GM19025 (cell line): ENCODE measurements around the gene TMCC1.
"Not testable (repeated sequence)": the region's sequence is repeated elsewhere in the genome, so short reads cannot be mapped to it uniquely, and the experiment has no call there.

Experiments used
- ATAC-seq: cut with Tn5 transposase; IDR thresholded peaks from one replicate; pipeline ENCODE4 v1.9.1; 2021; ENCODE audit warnings: mild to moderate bottlenecking, low read depth, moderate library complexity; ENCODE audit not compliant: unreplicated experiment

TMCC1 gene

DNA sequence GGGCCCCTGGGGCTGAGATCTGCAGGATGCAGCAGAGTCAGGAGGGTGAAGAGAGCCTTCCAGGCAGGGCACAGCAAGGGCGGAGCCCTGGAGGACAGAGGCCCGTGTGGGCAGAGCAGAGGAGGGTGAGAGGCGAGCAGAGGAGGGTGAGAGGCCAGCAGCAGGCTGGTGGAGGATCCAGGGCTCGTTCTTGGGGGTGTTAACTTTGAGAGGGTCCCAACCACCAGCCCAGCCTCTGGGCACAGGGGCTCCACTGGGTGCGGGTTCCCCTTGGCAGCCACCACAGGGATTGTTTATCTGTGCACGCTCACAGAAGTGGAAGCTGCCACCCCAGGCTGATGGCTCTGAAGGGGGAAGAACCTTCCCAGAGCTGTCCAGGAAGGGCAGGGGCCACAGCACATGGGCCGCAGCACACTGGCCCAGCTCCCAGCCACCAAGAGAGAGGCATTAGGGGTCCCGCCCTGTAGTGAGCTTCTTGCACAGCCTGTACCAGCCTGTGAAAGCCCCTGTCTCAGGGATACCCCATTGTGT, 277.7 kb downstream of the TMCC1 start:
- no peak for ATAC-seq

DNA sequence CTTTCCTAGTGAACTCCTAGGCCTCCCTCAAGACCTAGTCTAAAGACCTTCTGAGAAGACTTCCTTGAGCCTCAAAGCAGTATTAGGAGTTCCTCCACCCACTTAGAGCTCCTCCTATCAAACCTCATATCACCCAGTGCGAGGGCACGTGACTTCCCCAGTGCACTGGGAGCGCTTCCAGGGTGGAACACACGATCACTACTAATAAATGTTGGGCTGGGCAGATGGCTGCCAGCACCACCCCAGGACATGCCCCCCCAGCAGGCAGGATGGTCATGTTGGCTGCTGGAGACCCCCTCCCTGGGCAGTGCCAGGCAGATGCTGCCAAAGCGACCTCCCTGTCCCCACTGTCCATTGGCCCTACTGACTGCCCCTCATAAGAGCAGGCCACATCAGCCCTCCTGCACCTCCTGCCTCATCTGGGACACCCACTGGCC, 278.6 kb downstream of the TMCC1 start:
- ATAC-seq: no peak

DNA sequence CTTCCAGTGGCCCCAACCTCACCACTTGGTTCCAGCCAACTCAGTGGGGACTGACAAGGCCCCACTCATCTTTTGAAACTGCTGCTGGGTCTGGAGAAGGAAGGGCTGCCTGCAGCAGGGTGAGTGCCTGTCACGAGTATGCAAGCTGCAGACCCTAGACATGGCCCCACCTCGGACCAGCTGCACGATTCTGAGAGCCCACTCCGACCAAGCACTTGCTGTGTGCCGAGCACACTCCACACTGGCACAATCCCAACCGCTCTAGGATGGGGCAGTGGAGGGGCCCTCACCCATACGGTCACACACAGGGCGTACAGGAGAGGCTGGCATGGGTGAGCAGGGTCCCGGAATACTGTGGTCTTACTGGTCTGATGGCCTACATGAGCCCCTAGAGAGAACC, 279.1 kb downstream of the TMCC1 start:
- no peak for ATAC-seq

DNA sequence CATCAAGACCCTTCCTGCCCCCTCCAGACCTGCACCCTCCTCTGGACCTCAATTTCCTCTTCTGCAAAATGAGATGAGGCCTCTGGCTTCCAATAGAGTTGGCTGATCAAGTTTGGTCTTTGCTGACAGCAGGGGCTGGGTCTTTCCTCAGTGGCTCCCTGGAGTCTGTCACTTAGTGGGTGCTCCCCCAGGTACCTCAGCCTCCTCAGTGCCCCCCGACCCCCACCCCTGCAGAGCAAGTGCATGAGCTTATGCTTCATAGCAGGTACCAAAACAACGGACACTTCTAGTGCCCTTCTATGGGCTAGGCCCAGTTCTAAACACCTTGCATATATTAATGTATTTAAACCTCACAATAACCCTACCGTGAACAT, 280.2 kb downstream of the TMCC1 start:
- ATAC-seq: no peak

DNA sequence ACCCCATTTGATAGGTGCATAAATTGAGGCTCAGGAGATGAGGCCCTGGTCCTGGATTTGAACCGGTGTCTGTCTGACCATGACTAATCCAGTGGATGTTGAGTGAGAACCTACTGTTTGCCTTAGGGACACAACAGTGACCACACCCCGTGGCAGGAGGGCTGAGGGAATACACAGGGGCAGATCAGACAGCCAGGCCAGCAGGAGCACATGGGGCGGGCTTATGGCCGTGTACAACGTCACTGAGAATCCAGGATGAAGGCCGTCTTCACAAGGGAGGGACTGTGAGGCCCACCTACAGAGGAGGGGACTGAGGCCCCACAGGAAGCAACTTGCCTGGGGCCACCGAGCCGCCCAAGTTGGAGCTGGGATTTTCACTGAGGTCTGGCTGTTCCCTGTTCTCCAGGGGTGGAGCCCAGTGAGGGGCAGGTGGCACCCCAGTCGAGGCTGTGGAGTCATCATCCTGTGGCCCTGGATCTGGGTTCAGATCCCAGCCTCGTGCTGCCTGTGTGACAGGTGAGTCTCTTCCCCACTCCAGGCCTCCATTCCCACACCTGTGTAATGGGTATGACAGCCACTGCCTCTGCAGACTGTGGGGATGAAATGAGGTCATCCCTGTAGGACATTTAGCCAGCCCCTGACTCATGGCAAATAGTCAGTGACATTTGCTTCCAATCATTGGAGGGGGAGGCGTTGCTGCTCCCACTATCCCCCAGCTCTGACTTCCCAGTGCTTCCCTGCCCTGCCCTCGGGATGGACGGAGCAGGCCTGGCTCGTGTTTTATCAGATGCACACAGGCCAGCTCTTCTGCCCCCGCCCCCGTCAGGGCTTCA, 280.8 kb downstream of the TMCC1 start:
- no peak for ATAC-seq

DNA sequence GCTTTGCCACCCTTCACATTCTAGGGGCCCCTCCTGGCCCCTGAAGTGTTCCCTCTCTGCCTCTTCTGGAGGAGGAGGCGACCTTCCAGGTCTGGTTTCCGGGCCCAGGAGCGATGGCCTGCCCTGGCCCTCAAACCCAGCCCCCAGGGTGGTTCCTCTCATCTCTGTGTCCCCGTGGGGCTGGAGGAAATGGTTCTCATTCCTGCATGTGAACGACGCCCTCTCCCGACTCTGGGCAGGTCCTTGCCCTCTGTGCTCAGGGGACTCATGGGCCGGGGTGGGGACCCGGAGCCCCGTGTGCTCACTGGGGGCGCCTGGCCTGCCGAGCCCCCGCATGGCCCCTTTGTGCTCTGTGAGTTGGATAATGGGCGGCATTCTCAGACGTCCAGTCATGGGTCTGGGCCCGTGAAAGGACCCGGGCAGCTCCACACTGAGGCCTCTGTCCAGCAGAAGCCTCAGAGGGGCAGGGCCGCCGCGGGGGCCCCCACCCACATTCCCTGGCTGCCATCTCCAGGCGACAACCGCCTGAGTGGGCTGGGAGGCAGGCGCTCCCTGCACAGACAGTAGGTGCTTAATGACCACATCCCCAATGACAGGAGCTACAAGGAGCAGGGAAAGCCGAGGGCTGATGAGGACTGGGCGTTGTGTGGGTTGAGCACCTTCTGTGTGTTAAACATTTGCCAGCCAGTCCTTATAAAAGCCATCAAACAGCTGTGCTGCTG, 281.5 kb downstream of the TMCC1 start:
- no peak for ATAC-seq

DNA sequence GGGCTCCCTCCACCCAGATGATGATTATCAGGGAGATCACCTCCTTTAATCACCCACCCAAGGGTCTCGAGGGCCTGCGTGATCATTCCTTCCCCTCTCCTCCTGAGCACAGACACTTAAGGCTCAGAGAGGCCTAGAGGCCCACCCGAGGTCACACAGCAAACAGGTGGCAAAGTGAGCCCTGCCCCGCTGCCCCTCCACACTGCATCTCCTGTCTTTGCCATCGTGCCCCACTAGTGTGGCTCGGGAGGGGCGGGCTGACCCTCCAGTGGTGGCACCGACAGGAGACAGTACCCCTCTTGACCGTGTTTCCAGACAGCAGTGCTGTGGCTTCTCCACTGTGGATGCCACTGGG, 282.1 kb downstream of the TMCC1 start:
- ATAC-seq: no peak

DNA sequence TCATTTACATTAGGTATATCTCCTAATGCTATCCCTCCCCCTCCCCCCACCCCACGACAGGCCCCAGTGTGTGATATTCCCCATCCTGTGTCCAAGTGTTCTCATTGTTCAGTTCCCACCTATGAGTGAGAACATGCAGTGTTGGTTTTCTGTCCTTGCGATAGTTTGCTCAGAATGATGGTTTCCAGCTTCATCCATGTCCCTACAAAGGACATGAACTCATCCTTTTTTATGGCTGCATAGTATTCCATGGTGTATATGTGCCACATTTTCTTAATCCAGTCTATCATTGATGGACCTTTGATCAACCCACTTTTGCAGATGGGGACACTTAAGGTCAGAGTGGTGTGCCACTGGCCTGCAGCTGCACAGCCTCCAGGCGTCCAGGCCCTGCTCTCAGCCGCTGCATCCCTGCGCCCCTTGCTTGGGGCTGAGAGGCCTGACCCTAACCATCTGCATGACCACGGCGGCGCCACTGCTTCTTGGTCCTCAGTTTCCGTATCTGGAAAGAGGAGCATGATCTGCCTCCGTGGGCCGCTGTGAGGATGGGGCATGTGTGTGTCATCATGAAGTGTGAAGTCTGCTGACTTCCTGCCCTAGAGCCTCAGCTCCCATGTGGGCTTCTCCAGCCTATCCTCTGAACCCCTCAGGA, 282.6 kb downstream of the TMCC1 start:
- not testable (repeated sequence) for ATAC-seq

DNA sequence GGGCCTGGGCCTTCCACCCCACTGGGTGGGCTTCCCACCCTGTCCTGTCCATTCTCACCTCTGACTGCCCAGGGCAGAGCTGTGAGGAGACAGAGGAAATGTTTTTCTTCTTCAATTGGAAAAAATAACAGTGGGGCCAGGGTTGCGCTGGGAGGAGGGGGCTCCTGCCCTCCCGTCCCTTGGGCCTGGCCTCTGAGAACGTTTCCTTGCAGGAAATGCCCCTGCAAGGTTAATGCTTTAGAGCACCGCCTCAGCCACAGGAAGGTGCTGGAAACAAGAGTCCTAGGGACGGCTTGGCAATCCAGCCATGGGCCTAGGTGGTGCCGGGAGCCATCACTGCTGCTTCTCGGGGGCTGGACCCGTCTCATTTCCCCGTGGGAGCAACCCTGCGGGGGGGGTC, 283.2 kb downstream of the TMCC1 start:
- ATAC-seq: no peak

DNA sequence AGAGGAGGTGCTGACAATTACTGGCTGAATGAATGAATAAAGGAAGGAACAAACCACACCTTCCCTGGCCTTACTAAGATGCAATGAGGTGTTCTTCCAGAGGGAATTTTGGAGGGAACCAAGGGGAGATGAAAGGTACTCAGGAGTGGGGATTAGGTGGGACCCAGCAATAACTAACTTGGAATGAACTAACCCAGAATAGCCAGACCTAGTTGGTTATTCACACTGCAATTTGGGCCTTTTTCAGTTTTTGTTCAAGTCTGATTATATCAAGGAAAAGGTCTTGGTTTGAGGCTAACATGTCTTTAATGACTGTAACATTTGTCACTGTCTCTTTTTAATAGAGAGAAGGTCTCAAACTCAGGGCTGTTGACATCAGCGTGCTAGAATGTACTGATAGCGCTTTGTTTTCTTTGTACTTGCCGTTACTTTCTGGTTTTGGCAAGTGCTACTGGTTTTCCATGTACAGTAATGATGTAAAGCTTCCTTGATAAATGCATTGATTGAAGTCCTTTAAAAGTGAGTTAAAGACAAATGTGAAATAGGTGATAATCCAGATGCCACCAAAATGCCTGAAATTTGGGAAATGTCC, 283.8 kb downstream of the TMCC1 start:
- ATAC-seq: no peak

DNA sequence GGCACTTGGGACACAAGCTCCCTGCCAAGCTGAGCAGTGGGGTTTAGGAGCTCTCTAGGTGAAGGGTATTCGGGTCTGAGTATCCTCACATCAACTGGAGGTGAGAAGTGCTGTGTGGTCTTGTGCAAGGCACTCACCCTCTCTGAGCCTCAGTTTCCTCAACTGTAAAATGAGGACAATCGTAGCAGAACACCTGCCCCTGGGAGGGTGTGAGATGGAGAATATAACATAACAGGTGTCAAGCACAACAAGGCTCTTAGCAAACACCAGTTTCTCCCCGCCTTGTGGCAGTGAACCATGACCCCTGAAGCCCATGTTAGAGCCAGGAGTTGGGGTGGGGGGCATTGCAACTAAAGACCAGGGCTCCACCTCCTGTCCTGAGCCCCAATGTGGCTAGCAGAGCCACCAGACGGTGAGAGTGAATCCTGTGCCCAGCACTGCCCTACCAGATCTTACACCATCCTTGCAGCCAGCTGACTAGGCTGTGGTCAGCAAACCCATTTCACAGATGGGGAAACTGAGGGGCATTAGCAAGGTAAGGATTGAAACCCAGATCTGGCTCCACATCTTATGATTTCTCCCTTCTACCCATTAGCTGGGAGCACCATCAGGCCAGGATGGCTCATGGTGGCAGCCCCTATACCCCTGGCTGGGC, 284.4 kb downstream of the TMCC1 start:
- ATAC-seq: no peak

DNA sequence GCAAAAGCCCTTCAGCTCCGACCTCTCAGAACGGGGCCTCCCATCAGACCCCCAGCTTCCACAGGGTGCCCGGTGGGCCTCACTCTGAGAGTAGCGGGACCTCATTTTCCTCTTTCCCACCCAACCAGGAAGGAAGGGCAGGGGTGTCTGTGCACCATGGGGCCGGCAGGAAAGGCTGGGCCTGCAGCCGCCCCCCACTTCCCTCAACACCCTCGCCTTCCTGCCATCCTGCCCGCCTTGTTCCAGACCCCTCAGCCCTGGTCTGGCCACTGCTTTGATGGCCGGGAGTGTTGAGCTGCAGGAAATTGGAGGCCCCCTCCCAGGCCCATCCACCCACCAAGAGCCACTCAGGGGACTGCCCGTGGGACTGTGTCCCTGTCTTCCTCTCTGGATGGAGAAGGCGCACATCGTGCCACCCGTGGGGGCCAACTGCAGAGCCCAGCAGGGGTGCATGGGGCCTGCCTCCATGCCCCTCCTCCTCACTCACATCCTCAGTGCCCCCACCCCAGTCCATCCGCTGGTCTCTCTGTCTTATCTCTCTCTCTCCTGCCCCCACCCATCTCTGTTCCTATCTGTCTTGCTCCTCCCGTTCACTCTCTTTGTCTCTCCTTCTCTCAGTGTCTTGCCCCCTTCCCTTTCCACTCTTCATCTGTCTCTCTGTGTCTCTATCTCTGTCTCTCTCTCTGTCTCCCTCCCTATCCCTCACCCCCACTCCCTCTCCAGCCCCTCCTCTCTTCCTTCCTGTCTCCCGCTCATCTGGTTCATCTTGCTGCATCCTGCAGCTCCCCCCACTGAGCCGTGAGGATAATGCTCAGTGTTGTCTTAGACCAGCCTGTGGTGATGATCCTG, 285.2 kb downstream of the TMCC1 start:
- no peak for ATAC-seq

DNA sequence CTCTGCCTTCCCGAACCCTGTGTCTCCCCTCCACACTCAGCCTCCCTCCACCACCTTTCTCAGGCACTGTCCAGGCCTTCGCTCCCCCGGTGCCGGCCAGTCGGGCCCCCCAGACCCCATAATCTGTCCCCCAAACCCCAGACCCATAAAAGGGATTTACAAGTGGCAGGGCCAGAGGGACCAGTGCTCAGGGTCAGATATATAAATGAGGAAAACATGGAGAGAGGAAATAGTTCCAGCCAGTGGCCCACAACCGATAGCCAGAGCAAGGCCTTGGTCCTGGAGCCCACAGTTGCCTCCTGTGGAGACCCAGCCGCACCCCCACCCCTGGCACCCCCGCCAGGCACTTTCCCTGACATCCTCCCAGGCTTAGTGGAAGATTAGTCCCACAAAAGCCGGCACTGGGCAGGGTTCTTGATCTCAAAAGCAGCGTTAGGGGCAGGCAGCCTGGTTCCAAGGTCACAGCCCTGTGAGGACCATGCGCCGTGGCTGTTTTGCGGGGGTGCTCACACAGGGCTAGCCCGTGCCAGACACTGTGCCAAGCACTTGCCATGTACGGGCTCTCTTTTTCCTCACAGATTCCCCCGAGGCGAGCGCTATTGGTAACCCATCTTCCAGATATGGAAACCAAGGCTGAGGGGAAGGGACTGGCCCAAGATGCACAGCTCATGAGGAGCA, 286.0 kb downstream of the TMCC1 start:
- no peak for ATAC-seq

DNA sequence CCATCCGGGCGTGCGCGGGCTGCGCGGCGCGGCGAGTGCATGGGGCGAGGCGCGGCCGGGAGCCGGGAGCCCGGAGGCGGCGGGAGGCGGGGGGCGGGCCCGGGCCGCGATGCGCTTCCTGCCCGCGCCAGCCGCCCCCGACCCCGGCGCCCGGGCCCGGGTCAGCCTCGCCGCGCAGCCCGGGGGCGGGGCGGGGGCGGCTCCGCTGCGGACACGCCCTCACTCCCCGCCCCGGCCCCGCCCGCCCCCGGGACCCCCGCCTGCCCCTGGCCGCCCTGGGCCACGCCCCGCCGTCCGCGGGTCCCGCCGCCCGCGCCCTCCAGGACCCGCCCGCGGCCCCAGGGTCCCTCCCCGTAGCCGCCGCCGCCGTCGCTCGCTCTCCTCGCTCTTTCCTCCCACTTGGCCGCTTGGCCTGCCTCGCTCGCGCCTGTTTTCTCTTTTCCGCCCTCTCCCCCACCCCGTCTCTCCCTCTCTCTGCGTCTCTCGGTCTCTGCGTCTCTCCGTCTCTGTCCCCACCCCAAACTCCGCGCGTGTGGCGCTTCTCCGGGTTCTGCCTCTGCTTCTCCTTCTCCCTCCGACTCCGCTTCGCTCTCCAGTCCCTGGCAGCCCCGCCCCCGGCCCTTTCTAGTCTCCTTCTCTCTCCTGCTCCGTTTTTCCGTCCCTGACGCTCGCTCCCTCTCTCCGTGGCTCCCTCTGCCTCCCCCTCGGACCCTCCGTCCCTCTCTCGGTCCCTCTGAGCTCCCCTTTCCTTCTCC, 286.7 kb downstream of the TMCC1 start, which contains the start of gene PLXND1:
PLXND1 (minus strand) TSS at position 41 of the 755 bp plus-strand sequence; CDS start at position 4, 37 bp downstream.
- ATAC-seq: no peak

DNA sequence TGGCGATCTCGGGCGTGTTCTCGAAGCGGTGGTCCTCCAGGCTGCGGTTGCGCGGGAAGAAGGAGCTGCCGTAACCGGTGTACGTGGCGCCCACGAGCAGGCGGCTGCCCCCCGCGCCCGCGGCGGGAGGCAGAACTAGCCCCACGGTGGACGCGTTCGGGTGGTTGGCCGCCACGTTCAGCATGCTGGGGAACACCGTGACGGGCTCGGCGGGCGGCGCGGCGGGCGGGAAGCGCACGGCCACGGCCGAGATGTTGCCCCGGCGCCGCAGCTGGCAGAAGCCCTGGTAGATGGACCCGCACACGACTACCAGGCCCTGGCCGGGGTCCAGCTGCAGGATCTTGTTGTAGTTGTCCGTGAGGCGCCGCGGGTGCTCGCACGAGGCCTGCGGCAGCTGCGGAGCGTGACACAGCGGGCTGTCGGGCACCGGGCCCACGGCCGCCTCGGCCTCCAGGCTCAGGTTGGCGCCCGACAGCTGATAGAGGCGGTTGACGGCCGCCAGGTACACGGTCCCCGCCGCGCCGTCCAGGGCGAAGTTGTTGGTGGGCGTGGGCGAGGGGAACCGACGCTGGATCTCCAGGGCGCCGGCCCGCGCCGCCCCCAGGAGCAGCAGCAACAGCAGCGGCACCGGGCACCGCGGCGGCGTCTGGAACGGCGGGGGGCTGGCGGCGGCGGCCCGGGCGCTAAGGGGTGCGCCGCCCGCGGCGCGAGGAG, 287.4 kb downstream of the TMCC1 start:
- ATAC-seq: no peak

DNA sequence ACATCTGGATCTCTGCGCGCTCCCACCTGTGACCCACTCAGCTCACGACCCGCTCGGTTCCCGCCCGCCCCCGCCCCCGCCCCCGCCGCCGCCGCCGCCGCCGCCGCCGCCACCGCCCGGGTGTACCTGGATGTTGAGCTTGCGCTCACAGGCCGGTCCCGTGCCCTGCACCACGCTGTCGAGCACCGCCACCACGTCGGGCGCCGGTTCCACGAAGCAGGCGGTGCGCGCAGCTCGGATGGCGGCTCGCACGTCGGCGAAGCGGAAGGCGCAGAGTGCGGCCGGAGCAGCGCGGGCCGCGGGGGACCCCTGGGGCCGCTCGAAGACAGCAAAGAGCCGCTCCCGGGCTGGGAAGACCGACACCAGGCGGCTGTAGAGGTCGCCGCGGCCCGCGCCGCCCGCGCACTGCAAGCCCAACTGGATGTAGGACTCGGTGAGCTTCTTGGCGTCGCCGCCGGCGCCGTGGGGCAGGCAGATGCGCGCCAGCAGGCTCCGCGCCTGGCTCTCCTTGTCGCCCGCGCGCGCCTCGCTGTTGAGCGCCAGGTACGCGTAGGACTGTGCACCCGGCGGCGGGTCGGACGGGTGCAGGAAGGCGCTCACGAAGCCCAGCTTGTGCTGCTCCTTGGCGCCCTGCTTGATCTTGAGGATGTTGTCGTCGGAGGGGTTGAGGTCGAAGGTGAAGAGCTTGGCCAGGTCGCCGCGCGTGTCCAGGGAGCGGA, 288.1 kb downstream of the TMCC1 start:
- no peak for ATAC-seq

DNA sequence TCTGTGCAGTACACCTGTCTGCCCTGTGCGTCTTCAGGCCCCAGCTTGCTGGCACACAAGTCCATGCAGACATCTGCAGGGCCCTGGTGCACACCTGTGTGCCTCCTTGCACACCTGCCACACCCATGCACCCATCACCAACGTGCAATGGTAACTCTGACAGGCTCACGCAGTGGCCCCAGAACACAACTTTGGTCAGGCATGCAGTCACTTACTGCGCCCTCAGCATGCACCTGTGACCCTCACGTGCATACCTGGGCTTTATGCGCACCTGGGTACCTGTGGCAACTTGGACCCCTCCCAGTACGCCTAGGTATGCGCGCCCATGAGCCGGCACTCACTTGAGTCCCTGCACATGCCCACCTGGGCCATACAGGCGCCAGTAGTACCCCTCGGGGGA, 288.7 kb downstream of the TMCC1 start:
- ATAC-seq: no peak
